IPS-15b (cell line): ENCODE measurements around the gene RPRD1A.
A peak's percentile ranks its signal among the peaks of the same experiment; 100 is the strongest.
"Not testable (repeated sequence)": the region's sequence is repeated elsewhere in the genome, so short reads cannot be mapped to it uniquely, and the experiment has no call there.

ENCODE experiments used
- H3K27me3 ChIP-seq: one replicate; pipeline ENCODE4 v1.6.1; 2013; ENCODE audit warnings: low read length; ENCODE audit not compliant: control insufficient read depth, insufficient read depth
- H3K36me3 ChIP-seq: one replicate; pipeline ENCODE4 v1.6.1; 2013; ENCODE audit warnings: low read length; ENCODE audit not compliant: control insufficient read depth, insufficient read depth
- H3K4me1 ChIP-seq: one replicate; pipeline ENCODE4 v1.6.1; 2013; ENCODE audit warnings: mild to moderate bottlenecking, low read length; ENCODE audit not compliant: control insufficient read depth, insufficient read depth
- H3K4me3 ChIP-seq: one replicate; pipeline ENCODE4 v1.5.1; 2013; ENCODE audit warnings: low read depth, low read length
- H3K9ac ChIP-seq: one replicate; pipeline ENCODE4 v1.6.1; 2013; ENCODE audit warnings: low read depth, mild to moderate bottlenecking, low read length
- H3K9me3 ChIP-seq: one replicate; pipeline ENCODE4 v1.6.1; 2013; ENCODE audit warnings: mild to moderate bottlenecking, low read length; ENCODE audit not compliant: control insufficient read depth, insufficient read depth

Gene RPRD1A

DNA sequence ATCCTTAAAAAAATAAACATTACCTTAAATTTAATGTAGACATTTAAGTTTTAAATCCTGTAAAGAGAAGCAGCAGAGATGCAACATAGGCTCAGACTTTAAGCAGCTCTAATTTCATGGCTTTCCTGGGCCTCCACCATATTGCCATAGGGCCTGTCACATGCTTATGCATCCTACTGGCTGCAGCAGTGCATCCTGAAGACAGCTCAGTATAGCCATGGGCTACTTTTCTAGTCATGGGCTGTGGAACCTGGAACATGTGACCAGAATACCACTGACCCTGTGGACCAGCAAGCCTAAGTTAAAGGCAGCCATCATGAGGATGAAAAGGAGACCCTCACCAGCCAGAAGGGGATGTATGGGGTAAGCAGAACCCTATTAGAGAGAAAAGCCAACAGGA lies 84.2 kb downstream of the RPRD1A start:
- H3K9ac ChIP-seq: no peak overlapping the region
- no peak overlapping the region for H3K4me3 ChIP-seq
- H3K36me3 ChIP-seq: peaks cover 11% of the 10 kb centered on the region
- no peaks in the 10 kb centered on the region for H3K27me3 ChIP-seq
- no peaks in the 10 kb centered on the region for H3K9me3 ChIP-seq
- H3K4me1 ChIP-seq: no peaks in the 10 kb centered on the region

DNA sequence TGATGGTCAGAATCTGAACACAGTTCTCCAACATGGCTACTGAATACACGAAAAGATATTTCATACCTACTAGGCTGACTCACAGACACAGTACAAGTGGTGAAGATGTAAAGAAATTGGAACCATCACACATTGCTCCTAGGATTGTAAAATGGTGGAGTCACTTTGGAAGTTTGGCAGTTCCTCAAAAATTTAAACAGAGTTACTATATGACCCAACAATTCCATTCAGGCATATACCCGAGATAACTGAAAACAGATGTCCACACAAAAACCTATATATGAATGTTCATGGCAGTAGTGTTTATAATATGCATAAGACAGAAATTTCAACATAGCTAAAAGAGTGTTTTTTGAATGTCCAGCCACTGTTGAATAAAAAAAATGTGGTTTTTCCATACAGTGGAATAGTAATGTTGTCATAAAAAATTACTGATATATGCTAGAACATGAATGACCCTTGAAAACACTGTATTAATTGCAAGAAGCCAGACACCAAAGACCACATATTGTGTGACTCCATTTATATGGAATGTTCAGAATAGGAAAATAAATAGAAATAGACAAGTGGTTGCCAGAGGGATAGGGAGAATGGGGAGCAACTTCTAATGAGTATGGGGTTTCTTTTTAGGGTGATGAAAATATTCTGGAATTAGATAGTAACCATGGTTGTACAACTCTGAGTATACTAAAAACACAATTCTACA lies 84.8 kb downstream of the RPRD1A start:
- no peak overlapping the region for H3K4me3 ChIP-seq
- no peaks in the 10 kb centered on the region for H3K9me3 ChIP-seq
- no peaks in the 10 kb centered on the region for H3K4me1 ChIP-seq
- H3K36me3 ChIP-seq: peaks cover 17% of the 10 kb centered on the region
- no peaks in the 10 kb centered on the region for H3K27me3 ChIP-seq
- H3K9ac ChIP-seq: no peak overlapping the region

DNA sequence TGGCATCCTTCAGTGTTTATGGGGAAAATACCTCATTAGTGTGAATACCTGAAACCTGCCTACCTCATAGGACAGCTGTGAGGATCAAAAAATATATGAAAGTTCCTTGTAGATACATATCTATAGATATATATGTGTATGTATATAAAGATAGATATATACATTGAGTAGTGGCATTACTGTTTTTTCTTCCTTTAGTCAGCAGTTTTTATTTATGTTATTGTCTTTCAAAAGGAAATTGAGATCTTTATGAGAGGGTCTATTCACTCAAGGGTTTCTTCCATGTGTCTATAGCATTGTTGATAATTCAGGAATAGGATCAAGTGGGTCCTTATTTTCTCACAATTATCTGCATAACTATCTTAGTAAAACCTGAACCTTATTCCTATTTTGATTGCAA lies 88.2 kb downstream of the RPRD1A start:
- Histone ChIP-seq H3K27me3 (no peaks in the 10 kb centered on the region), H3K4me1 (no peaks in the 10 kb centered on the region), H3K36me3 (peaks cover 31% of the 10 kb centered on the region), H3K9me3 (no peaks in the 10 kb centered on the region), H3K4me3 (no peak overlapping the region), H3K9ac (no peak overlapping the region)

DNA sequence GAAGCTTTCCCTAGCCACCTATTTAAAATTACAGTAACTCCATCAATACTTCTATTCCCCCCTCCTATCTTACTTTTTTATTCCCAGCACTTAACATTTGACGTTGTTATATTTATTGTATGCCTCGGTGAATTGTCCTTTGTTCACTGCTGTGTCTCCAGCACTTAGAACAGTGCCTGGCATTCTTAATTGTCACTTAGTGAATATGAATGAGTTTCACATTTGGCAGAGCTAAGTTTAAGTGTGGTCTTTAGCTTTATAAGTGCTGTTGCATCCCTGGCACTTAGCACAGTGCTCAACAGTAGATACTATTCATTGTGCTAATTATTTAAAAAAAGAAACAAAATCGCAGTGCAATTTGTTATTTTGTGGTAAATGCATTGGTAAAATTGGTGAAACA lies 93.2 kb downstream of the RPRD1A start:
- peaks cover 25% of the 10 kb centered on the region for H3K36me3 ChIP-seq
- H3K9me3 ChIP-seq: no peaks in the 10 kb centered on the region
- H3K4me1 ChIP-seq: no peaks in the 10 kb centered on the region
- no peaks in the 10 kb centered on the region for H3K27me3 ChIP-seq
- H3K9ac ChIP-seq: no peak overlapping the region
- no peak overlapping the region for H3K4me3 ChIP-seq

DNA sequence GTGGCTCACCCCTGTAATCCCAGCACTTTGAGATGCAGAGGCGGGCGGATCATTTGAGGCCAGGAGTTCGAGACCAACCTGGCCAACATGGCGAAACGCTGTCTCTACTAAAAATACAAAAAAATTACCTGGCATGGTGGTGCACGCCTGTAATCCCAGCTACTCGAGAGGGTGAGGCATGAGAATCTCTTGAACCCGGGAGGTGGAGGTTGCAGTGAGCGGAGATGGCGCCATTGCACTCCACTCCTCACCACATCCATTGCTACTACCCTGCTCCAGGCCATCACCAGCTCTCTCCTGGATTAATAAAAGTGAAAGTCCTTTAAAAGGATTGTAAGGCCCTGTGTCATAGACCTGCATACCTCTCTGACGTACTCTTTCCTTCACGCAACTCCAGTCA lies 93.7 kb downstream of the RPRD1A start:
- Histone ChIP-seq H3K27me3 (no peaks in the 10 kb centered on the region), H3K4me3 (peak overlapping the region; percentile 98), H3K36me3 (peaks cover 21% of the 10 kb centered on the region), H3K9me3 (no peaks in the 10 kb centered on the region), H3K9ac (no peak overlapping the region), H3K4me1 (no peaks in the 10 kb centered on the region)

DNA sequence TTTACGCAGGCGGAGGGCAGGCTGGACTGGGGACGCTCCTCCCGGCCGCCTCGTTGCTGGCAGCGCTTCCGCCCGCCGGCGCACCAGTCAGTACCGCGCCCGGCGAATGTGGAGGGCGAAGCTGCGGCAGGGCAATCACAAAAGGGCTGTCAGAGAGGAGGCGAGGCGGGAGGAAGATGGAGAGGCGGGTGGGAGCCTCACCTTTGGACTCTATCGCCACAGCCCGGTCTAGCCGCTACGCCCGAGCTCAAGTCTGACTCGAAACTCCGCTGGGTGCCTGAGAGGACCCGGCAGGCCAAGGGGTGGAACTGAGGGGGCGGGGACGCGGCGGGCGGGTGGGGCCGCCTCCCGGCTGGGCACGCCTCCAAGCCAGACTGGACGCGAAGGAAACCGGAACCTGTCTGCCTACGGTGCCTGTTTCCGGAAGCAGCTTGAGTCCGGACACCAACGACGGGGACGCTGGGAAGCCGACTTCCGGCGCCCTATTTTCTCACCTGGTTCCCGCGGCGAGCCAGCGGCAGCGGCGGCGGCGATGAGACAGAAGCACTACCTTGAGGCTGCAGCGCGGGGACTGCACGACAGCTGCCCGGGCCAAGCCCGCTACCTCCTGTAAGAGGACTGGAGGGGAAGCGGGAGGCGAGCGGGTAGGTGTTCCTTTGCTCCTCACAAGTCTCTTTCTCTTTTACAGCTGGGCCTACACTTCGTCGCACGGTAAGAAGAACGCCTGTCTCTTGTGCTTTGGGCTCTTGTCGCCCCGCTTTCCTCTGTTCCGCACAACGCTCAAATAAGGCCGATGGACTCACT lies 95.0 kb downstream of the RPRD1A start, which contains the start of gene RMP24:
TSS of gene RMP24 (plus strand) at position 483 of the 804 bp plus-strand sequence.
- Histone ChIP-seq H3K9ac (peak within 1 kb of the TSS; percentile 77), H3K27me3 (no peaks in the 10 kb centered on the region), H3K4me3 (peak within 1 kb of the TSS; percentile 98), H3K36me3 (peaks cover 13% of the 10 kb centered on the region), H3K4me1 (no peaks in the 10 kb centered on the region), H3K9me3 (no peaks in the 10 kb centered on the region)

DNA sequence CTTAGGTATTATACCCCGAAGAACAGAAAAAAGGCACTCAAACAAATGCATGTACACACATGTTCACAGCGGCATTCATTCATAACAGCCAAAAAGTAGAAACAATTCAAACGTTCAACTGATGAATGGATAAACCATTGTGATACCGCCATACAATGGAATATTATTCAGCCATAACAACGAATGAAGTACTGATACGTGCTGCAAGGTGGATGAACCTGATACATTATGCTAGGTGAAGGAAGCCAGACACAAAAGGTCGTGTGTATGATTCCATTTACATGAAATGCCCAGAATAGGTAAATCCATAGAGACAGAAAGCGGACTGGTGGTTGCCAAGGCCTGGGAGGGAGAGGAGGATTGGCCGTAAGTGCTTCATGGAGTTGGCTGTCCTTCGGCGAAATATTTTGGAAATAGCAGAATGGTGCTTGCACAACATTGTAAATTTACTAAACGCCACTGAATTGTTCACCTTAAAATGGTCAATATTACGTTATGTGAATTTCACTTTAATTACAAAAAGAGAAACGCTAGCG lies 95.6 kb downstream of the RPRD1A start:
- Histone ChIP-seq H3K27me3 (no peaks in the 10 kb centered on the region), H3K36me3 (peaks cover 8% of the 10 kb centered on the region), H3K4me3 (peak overlapping the region; percentile 61), H3K9ac (no peak overlapping the region), H3K9me3 (no peaks in the 10 kb centered on the region), H3K4me1 (no peaks in the 10 kb centered on the region)

DNA sequence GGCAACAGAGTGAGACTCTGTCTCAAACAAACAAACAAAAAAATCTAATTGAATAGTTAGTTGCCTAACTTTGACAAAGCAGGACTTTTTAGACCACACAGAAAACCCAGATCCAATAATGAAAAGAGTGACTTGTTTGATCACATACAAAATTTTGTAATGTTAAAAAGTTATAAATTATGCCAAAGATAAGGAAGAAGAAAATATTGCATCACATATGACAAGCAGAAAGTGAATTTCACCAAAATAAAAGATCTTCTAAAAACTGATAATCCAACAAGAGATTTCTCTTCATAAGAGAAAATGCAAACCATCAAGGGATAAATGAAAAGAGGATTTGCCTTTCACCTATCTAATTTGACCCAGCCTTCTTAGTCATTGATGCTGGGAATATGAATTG lies 97.7 kb downstream of the RPRD1A start:
- Histone ChIP-seq H3K4me1 (no peaks in the 10 kb centered on the region), H3K27me3 (no peaks in the 10 kb centered on the region), H3K9ac (no peak overlapping the region), H3K36me3 (no peaks in the 10 kb centered on the region), H3K4me3 (no peak overlapping the region), H3K9me3 (no peaks in the 10 kb centered on the region)

DNA sequence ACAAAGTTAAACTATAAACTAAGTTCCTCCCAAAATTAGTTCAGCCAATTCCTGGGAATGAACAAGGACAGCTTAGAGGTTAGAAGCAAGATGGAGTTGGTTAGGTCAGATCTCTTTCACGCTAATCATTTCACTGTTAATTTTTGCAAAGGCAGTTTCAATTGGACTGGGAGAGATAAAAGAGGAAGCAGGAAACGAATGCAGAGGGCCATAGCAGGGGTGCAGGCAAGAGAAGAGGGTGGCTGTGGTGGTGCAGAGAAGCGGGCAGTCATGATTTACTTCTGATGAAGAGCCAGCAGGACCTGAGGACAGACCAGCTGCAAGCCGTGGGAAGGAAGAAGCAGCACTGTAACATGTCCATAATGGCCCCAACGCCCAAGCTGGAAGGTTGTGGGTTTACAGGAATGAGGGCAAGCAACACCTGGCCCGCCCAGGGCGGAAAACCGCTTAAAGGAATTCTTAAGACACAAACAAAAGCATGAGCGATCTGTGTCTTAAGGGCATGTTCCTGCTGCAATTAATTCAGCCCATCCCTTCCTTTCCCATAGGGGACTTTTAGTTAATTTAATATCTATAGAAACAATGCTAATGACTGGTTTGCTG lies 99.0 kb downstream of the RPRD1A start:
- H3K27me3 ChIP-seq: no peaks in the 10 kb centered on the region
- H3K9ac ChIP-seq: no peak overlapping the region
- no peaks in the 10 kb centered on the region for H3K4me1 ChIP-seq
- no peaks in the 10 kb centered on the region for H3K36me3 ChIP-seq
- no peaks in the 10 kb centered on the region for H3K9me3 ChIP-seq
- H3K4me3 ChIP-seq: no peak overlapping the region

DNA sequence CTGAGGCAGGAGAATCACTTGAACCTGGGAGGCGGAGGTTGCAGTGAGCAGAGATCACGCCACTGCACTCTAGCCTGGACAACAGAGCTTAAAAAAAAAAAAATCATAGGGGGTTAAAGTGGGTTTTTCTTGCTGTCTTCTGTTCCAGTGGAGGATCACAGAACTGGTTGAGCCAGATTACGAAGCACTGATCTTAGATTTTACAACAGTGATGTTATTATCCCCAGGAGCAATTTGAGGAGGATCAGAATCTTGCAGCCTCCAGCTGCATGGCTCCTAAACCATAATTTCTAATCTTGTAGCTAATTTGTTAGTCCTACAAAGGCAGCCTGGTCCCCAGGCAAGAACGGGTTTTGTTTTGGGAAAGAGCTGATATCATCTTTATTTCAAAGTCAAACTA lies 99.5 kb downstream of the RPRD1A start:
- H3K27me3 ChIP-seq, H3K36me3 ChIP-seq, H3K9ac ChIP-seq, H3K4me1 ChIP-seq, H3K4me3 ChIP-seq, H3K9me3 ChIP-seq: not testable (repeated sequence)

DNA sequence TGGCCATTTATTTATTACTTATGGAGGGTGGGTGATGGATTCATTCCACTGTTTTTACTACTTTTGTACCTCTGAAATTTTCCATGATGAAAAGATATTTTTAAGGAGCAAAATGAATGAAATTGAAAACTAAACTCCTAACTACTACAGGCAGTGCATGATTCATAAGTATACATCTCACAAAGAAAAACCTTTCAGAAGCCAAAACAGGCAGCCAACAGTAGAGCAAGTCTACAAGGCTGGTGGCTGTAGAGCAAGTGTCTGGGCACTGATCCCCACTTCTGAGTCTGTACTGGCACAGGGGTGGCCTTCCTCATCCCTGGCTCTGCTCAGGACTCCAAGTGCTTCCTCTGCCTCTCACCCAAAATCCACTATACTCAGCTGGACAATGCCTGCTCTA lies 103.0 kb downstream of the RPRD1A start:
- no peaks in the 10 kb centered on the region for H3K36me3 ChIP-seq
- H3K27me3 ChIP-seq: no peaks in the 10 kb centered on the region

More for the DNA sequence above, 103.0 kb downstream of the RPRD1A start:
- no peak overlapping the region for H3K9ac ChIP-seq
- no peaks in the 10 kb centered on the region for H3K4me1 ChIP-seq
- no peaks in the 10 kb centered on the region for H3K9me3 ChIP-seq
- H3K4me3 ChIP-seq: no peak overlapping the region
